NCI-H460 (cell line): ENCODE data around the gene EEFSEC. TPM values are rescaled to one million over a fixed set of nuclear protein-coding genes. Genes with fewer than 3 reads are reported as not detected.
A peak's percentile ranks its signal among the peaks of the same experiment; 100 is the strongest.

Source experiments
- DNase-seq: peaks from one replicate; pipeline ENCODE4 v3.0.0-alpha.2; 2016; ENCODE audit warnings: low read depth; ENCODE audit errors: extremely low read depth
- total RNA-seq: library from RNA; depleted of rRNA; stranded (reverse); fragments of >200 nt; shearing (Covaris generic); gene quantifications from 2 replicates; pipeline ENCODE4 v1.2.3, GENCODE V29; 2014

The EEFSEC gene
- total RNA-seq, 1 experiment from 2014 or later, result 6.2 TPM

DNA sequence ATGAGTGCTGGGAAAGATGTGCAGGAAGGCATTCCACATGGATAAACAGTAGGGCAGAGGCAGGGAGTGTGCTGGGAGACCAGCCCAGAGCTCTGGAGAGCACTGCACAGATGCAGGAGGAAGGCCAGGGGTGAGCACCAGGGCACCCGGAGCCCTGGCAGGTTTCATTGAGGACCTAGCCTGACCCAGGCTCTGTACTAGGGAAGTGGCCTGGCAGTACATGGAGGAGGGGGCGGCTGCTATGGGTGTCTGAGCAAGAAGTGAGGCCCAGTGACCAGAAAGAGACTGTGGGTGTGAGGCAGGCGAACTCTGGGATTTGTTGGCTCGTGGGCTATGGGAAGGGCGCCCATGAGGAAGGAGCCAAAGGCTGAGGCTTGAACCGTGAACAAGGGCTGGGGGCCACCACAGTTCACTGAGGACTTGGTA is 174.3 kb downstream of the EEFSEC start:
- DNase-seq, result no peak

- no peak for DNase-seq
These were observed 175.5 kb downstream of the EEFSEC start for GRCh38 chr3:128328546-128329458.

GRCh38 chr3:128329491-128330213 is 176.4 kb downstream of the EEFSEC start:
- DNase-seq, result no peak

GRCh38 chr3:128330214-128330842 is 177.0 kb downstream of the EEFSEC start:
- DNase-seq, result no peak

DNA sequence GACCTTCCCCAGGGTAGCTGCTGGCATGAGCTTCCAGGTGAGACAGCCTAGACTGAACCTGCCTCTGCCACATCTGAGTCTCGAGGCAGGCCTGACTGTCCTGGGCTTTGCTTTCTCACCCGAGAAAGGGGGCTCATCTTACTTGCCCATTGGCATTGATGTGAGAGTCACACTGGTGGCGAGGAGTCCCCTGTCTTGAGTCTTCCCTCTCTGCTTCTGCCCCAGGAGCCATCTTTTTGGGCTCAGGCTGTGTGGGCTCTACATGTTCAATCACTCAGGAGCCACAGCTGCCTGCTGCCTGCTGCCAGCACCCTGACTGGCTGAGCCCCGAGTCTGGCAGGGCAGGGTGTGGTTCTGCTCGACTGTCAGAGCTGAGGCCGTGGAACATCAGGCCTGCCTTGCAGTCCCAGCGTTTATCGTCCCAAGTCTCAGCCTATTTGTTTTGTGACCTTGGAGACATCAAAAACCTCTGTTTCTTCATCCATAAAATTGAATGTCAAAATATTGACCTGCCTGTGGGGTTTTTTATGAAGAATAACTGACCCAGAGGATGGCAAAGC is 180.9 kb downstream of the EEFSEC start:
- no peak for DNase-seq

GRCh38 chr3:128334766-128335165 is 181.5 kb downstream of the EEFSEC start:
- DNase-seq, result no peak

- no peak for DNase-seq
These were observed 182.5 kb downstream of the EEFSEC start for GRCh38 chr3:128335621-128336296.

DNA sequence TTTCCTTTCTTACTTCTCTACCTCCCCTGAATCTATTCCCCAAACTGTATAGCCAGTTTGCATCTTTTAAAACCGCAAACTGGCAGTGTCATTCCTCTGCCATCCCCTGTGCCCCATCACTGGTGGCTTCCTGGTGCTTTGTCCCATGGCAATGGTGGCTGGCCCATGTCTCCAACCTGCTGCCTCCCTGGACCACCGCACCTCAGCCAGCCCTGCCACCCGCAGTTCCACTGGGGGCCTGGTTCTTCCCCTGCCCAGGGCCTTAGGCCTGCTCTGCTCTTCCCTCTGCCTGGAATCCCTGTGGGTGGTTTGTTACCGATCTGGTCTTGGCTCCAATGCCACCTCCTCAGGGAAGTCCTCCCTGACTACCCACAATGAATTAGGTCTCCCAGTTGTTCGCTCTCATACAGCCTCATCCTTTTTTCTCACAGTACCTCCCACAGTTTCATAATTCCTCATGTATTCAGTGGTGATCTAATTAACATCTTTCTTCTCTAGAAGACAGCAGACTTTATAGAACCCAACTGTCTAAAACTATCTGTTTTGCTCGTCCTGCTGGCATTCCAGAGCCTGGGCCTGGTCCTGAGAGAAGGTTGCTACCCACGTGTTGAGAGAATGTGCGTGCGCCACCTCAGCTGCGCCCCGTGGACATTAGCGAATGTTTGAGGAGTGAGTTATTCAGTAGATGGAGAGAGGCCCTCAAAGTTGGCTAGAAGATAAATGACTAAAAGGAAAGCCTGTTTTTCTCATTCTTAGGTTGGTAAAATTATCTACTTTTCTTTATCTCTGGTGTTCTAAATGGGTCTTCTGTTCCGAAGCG is 183.3 kb downstream of the EEFSEC start:
- no peak for DNase-seq

- no peak for DNase-seq
These were observed 184.0 kb downstream of the EEFSEC start for GRCh38 chr3:128337305-128337704.

- DNase-seq, result no peak
These were observed 185.5 kb downstream of the EEFSEC start for GRCh38 chr3:128338536-128339330.

- no peak for DNase-seq
These were observed 186.3 kb downstream of the EEFSEC start for GRCh38 chr3:128339491-128340012.

GRCh38 chr3:128340198-128340903 is 187.1 kb downstream of the EEFSEC start:
- no peak for DNase-seq

GRCh38 chr3:128340904-128341555 is 187.7 kb downstream of the EEFSEC start:
- DNase-seq, result no peak

DNA sequence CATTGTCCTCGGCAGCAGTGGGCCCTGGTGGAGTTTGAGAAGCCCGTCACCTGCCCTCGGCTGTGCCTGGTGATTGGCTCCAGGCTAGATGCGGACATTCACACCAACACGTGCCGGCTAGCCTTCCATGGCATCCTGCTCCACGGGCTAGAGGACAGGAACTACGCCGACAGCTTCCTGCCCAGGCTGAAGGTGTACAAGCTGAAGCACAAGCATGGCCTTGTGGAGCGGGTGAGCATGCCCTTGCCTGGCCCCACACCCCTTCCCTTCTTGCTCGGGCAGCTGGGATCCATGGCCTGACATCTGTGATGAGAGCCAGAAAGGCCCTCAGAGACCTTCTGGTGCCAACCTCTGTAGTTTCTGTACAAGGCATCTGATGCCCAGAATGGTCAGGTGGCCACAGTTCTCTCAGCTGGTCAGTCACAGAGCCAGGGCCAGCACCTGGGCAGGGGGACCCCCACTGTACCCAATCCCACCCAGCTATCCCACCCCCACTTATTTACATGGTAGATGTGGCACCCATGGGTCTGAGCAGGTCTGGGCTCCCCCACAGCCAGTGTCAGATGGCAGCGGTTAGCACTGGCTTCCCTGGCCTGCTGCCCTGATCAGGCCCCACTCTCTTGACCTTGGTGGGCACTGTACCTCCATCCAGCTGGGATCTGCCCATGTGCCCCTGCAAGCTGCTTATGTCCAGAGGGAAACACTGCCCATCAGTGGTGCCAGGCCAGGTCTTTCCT is 188.5 kb downstream of the EEFSEC start:
- no peak for DNase-seq

- no peak for DNase-seq
These were observed 189.5 kb downstream of the EEFSEC start for GRCh38 chr3:128342701-128343180.

DNA sequence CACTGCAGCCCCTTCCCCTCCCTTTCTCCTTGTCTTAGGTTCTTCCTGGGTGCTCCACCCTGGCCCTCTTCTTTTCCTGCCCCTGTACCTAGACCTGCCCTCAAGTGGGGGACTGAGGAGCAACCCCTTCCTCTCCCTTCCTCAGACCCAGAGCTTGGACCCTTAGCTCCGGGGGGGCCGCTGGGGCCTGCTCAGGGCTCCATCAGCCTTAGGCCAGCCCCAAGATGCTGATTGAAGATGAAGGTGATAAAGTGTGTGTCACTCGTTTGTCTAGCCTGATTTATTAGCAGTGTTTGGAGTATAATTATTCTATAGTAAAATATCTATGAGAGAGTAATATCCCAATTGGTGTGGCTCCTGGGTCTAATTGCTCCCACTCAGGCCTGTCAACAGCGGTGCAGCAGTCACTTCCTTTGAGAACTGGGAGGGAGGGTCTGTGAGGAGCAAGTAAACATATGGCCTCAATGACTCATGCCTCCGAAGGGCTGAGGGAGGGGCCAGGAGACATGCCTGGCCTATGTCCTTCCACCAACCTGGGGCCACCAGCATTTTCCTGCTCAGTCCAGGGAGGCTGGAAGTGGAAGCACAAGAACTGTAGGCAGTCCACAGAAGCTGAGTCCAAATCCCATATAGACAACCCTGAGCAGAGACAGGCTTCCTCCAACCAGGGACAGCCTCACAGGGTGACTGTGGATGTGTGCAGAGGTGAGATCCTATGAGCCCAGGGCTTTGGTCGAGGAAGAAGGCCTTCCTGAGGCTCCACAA is 190.2 kb downstream of the EEFSEC start:
- peak; percentile 8 for DNase-seq
